HEK293 (cell line): ENCODE measurements around the gene EPOP.

Source experiments
- CTCF ChIA-PET: fragments of 350-600 bp; formaldehyde crosslinking; extraction: SDS; loops from one replicate; lab custom pipeline; 2021; ENCODE audit warnings: antibody characterized with exemption; lab: Yijun Ruan, JAX
- POLR2A ChIA-PET: fragments of 300-600 bp; formaldehyde crosslinking; extraction: SDS; loops from one replicate; lab custom pipeline; 2020; ENCODE audit warnings: antibody characterized with exemption, inconsistent platforms; lab: Yijun Ruan, JAX
- H3K27ac ChIP-seq: fragments of 200-500 bp; sonication (Bioruptor generic); 2 replicates; pipeline ENCODE4 v1.5.1; 2014; ENCODE audit warnings: low read depth, low read length, control low read depth, inconsistent platforms; ENCODE audit errors: extremely low read depth
- H3K36me3 ChIP-seq, 2 experiments: fragments of 200-500 bp in 1 of 2; sonication (Bioruptor generic) in 1 of 2; 1 replicate in 1 of 2; 2 replicates in 1 of 2; pipeline ENCODE4 v1.5.1; 2014 to 2017; ENCODE audit warnings: inconsistent platforms in 2 of 2, low read length in 2 of 2; ENCODE audit not compliant: control insufficient read depth in 2 of 2, insufficient read depth in 1 of 2
- H3K4me1 ChIP-seq: fragments of 200-500 bp; sonication (Bioruptor generic); 2 replicates; pipeline ENCODE4 v1.5.1; 2014; ENCODE audit warnings: mild to moderate bottlenecking, low read length, inconsistent platforms; ENCODE audit not compliant: control insufficient read depth, insufficient read depth
- H3K4me3 ChIP-seq: 2 replicates; pipeline ENCODE4 v1.5.1; 2011; ENCODE audit warnings: low read depth, mild to moderate bottlenecking, control low read depth, low read length, moderate library complexity
- H3K9me3 ChIP-seq: fragments of 200-500 bp; sonication (Bioruptor generic); 2 replicates; pipeline ENCODE4 v1.5.1; 2014; ENCODE audit warnings: low read depth, low read length, inconsistent platforms; ENCODE audit not compliant: control insufficient read depth, insufficient read depth
- BCL6B ChIP-seq: fragments of 450-650 bp; formaldehyde crosslinking; IDR thresholded peaks from 2 replicates; pipeline ENCODE4 v1.5.1; 2017; ENCODE audit warnings: missing biosample characterization, missing genetic modification characterization
- GLIS1 ChIP-seq: fragments of 450-650 bp; formaldehyde crosslinking; IDR thresholded peaks from 2 replicates; pipeline ENCODE4 v1.5.1; 2016; ENCODE audit warnings: missing biosample characterization, missing genetic modification characterization
- HOXC10 ChIP-seq: sonication (generic); formaldehyde crosslinking; IDR thresholded peaks from 2 replicates; pipeline ENCODE4 v1.8.1; 2023; ENCODE audit warnings: mild to moderate bottlenecking, missing genetic modification reagents
- KLF8 ChIP-seq: fragments of 450-650 bp; formaldehyde crosslinking; IDR thresholded peaks from 2 replicates; pipeline ENCODE4 v1.5.1; 2016; ENCODE audit warnings: missing biosample characterization, missing genetic modification characterization
- OVOL3 ChIP-seq: fragments of 450-650 bp; formaldehyde crosslinking; IDR thresholded peaks from 2 replicates; pipeline ENCODE4 v1.5.1; 2016; ENCODE audit warnings: missing biosample characterization, missing genetic modification characterization
- SCRT1 ChIP-seq: fragments of 450-650 bp; formaldehyde crosslinking; IDR thresholded peaks from 2 replicates; pipeline ENCODE4 v1.5.1; 2016; ENCODE audit warnings: missing biosample characterization, missing genetic modification characterization, borderline replicate concordance
- TRIM28 ChIP-seq: IDR thresholded peaks from 2 replicates; pipeline ENCODE4 v1.6.1; 2011; ENCODE audit warnings: low read length, control low read depth, borderline replicate concordance
- ZBTB17 ChIP-seq: fragments of 450-650 bp; formaldehyde crosslinking; IDR thresholded peaks from 2 replicates; pipeline ENCODE4 v1.5.1; 2016; ENCODE audit warnings: missing biosample characterization, missing genetic modification characterization
- ZBTB21 ChIP-seq: fragments of 450-650 bp; formaldehyde crosslinking; IDR thresholded peaks from 2 replicates; pipeline ENCODE4 v1.5.1; 2017; ENCODE audit warnings: missing biosample characterization, missing genetic modification characterization
- ZBTB49 ChIP-seq: fragments of 450-650 bp; formaldehyde crosslinking; IDR thresholded peaks from 2 replicates; pipeline ENCODE4 v1.5.1; 2016; ENCODE audit warnings: missing biosample characterization, missing genetic modification characterization, low read depth
- ZIC2 ChIP-seq: fragments of 450-650 bp; formaldehyde crosslinking; IDR thresholded peaks from 2 replicates; pipeline ENCODE4 v1.5.1; 2016; ENCODE audit warnings: missing biosample characterization, missing genetic modification characterization
- ZNF112 ChIP-seq: fragments of 450-650 bp; formaldehyde crosslinking; IDR thresholded peaks from 2 replicates; pipeline ENCODE4 v1.5.0; 2017; ENCODE audit warnings: missing biosample characterization, missing genetic modification characterization
- ZNF114 ChIP-seq: fragments of 450-650 bp; formaldehyde crosslinking; IDR thresholded peaks from 2 replicates; pipeline ENCODE4 v1.5.0; 2017; ENCODE audit warnings: missing biosample characterization, missing genetic modification characterization
- ZNF133 ChIP-seq: fragments of 450-650 bp; formaldehyde crosslinking; IDR thresholded peaks from 2 replicates; pipeline ENCODE4 v1.5.1; 2016; ENCODE audit warnings: missing biosample characterization, missing genetic modification characterization
- ZNF341 ChIP-seq: fragments of 450-650 bp; formaldehyde crosslinking; IDR thresholded peaks from 2 replicates; pipeline ENCODE4; 2016; ENCODE audit warnings: low read depth, missing biosample characterization, missing genetic modification characterization
- ZNF391 ChIP-seq: fragments of 450-650 bp; formaldehyde crosslinking; IDR thresholded peaks from 2 replicates; pipeline ENCODE4 v1.5.1; 2016; ENCODE audit warnings: low read depth, missing biosample characterization, missing genetic modification characterization, borderline replicate concordance
- ZNF510 ChIP-seq: fragments of 450-650 bp; formaldehyde crosslinking; IDR thresholded peaks from 2 replicates; pipeline ENCODE4 v1.5.1; 2018; ENCODE audit warnings: mild to moderate bottlenecking, missing genetic modification characterization, missing biosample characterization; ENCODE audit not compliant: insufficient replicate concordance
- ZNF514 ChIP-seq: fragments of 450-650 bp; formaldehyde crosslinking; IDR thresholded peaks from 2 replicates; pipeline ENCODE4 v1.5.1; 2016; ENCODE audit warnings: missing biosample characterization, missing genetic modification characterization
- ZNF548 ChIP-seq: fragments of 450-650 bp; formaldehyde crosslinking; IDR thresholded peaks from 2 replicates; pipeline ENCODE4 v1.5.1; 2016; ENCODE audit warnings: missing biosample characterization, missing genetic modification characterization
- ZNF645 ChIP-seq: fragments of 450-650 bp; formaldehyde crosslinking; IDR thresholded peaks from 2 replicates; pipeline ENCODE4; 2016; ENCODE audit warnings: missing biosample characterization, missing genetic modification characterization
- ZNF660 ChIP-seq: fragments of 450-650 bp; IDR thresholded peaks from 2 replicates; pipeline ENCODE4 v1.5.1; 2018; ENCODE audit warnings: missing biosample characterization, mild to moderate bottlenecking, missing genetic modification characterization
- ZNF692 ChIP-seq: fragments of 450-650 bp; formaldehyde crosslinking; IDR thresholded peaks from 2 replicates; pipeline ENCODE4 v1.5.1; 2016; ENCODE audit warnings: missing biosample characterization, missing genetic modification characterization
- ZNF707 ChIP-seq: fragments of 450-650 bp; formaldehyde crosslinking; IDR thresholded peaks from 2 replicates; pipeline ENCODE4 v1.5.1; 2016; ENCODE audit warnings: missing biosample characterization, missing genetic modification characterization
- ZNF792 ChIP-seq: fragments of 450-650 bp; formaldehyde crosslinking; IDR thresholded peaks from 2 replicates; pipeline ENCODE4 v1.5.1; 2016; ENCODE audit warnings: missing biosample characterization, missing genetic modification characterization
- ZSCAN30 ChIP-seq: fragments of 450-650 bp; IDR thresholded peaks from 2 replicates; pipeline ENCODE4 v1.5.1; 2018; ENCODE audit warnings: missing biosample characterization, mild to moderate bottlenecking, missing genetic modification characterization, moderate library complexity
- ZSCAN4 ChIP-seq: fragments of 450-650 bp; formaldehyde crosslinking; IDR thresholded peaks from 2 replicates; pipeline ENCODE4 v1.5.1; 2017; ENCODE audit warnings: missing biosample characterization, missing genetic modification characterization
- TF ChIP-seq, protein P1 (sequence below): fragments of 450-650 bp; formaldehyde crosslinking; IDR thresholded peaks from 2 replicates; pipeline ENCODE4 v1.5.1; 2016; ENCODE audit warnings: missing biosample characterization, missing genetic modification characterization

EPOP gene

GRCh38 chr17:38676706-38677504 lies 2.1 kb upstream of the EPOP start (continued):
- TF ChIP-seq ZSCAN30 (tag by site-specific recombination) (peak; percentile 55; the same call in 1 of the 2 replicates), KLF8 (peak; percentile 59), ZNF660 (no peak), HOXC10 (CRISPR knock-in tag) (no peak), ZNF112 (no peak), ZNF114 (tag by site-specific recombination) (no peak), ZNF707 (tag by site-specific recombination) (no peak), ZNF510 (no peak), TRIM28 (peak; percentile 74; the same call in 1 of the 2 replicates), ZNF391 (tag by site-specific recombination) (0 out of 2 replicates have a peak, but pooled peaks have one; percentile 41), ZNF692 (peak; percentile 36; the same call in 1 of the 2 replicates), BCL6B (tag by site-specific recombination) (no peak), OVOL3 (tag by site-specific recombination) (no peak), ZNF548 (tag by site-specific recombination) (no peak), ZNF341 (tag by site-specific recombination) (no peak), ZNF645 (tag by site-specific recombination) (no peak), GLIS1 (tag by site-specific recombination) (no peak), ZNF514 (tag by site-specific recombination) (no peak), ZBTB21 (0 out of 2 replicates have a peak, but pooled peaks have one; percentile 6)

DNA sequence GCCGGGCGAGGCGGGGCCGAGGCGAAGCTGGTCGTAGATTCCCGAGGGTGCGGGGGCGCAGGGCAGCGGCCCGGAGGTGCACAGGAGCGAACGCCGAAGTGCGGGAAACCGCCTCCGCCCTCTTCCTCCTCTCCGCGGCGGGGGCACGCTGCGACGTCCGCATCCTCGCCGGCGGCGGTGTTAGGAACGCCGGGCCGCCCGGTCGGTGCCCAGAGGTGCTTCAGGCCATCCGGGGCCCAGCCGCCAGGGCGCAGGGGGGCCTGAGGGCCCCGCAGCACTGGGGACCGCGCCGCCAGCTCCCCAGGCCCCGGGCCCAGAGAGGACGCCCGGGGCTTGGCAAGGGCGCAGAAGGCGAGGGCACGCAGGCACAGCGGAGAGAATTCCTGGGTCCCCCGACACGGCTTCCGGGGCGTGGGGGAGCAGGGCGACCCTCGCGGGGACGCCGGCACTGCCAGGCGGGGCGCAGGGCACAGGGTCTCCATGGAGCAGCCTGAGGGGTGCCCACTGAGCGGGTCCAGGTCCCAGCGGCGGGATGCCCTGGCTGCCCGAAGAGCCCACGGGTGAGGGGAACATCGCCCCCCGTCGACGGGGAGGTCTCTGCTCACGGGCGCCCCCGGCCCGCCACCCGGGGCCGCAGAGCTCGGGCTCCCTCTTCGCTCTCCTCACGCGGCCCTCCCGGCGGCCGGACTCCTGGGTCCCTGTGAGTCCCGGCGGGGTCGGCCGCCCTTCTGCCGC lies 576 bp downstream of the EPOP start:
- H3K4me1 ChIP-seq, result peaks cover 18% of the 10 kb centered on the region
- H3K27ac ChIP-seq, result peak overlapping the region; percentile 8; the same call in 1 of the 2 replicates
- ChIA-PET CTCF (interaction anchor here (0.6 to 4.6 kb wide), 8 partner anchors 11 to 166 kb away, joined by 3 to 60 read pairs (median 4); no protein-coding TSS in a partner anchor), POLR2A (interaction anchor here (1.3 to 1.9 kb wide), 3 partner anchors 14 to 32 kb away, joined by 3 to 8 read pairs (median 3); partner anchors contain the start of gene MLLT6)
- H3K36me3 ChIP-seq, result no peaks in the 10 kb centered on the region
- H3K4me3 ChIP-seq, result peak overlapping the region; percentile 45
- no peaks in the 10 kb centered on the region for H3K9me3 ChIP-seq
- TF ChIP-seq ZIC2 (tag by site-specific recombination), result peak; percentile 32; the same call in 1 of the 2 replicates
- no peak for TF ChIP-seq ZNF133 (tag by site-specific recombination)
- TF ChIP-seq ZSCAN4, result no peak
- TF ChIP-seq ZNF792, result no peak
- no peak for TF ChIP-seq ZNF391 (tag by site-specific recombination)
- TF ChIP-seq, protein P1, sequence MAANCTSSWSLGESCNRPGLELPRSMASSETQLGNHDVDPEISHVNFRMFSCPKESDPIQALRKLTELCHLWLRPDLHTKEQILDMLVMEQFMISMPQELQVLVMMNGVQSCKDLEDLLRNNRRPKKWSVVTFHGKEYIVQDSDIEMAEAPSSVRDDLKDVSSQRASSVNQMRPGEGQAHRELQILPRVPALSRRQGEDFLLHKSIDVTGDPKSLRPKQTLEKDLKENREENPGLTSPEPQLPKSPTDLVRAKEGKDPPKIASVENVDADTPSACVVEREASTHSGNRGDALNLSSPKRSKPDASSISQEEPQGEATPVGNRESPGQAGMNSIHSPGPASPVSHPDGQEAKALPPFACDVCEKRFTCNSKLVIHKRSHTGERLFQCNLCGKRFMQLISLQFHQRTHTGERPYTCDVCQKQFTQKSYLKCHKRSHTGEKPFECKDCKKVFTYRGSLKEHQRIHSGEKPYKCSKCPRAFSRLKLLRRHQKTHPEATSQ (tag by site-specific recombination), result peak; percentile 32; the same call in 1 of the 2 replicates
- no peak for TF ChIP-seq ZBTB17 (tag by site-specific recombination)
- no peak for TF ChIP-seq SCRT1 (tag by site-specific recombination)
- TF ChIP-seq ZBTB49 (tag by site-specific recombination), result no peak
